ENCODE measurements around the gene ATG101. TPM values are rescaled to one million over a fixed set of nuclear protein-coding genes. Genes with fewer than 3 reads are reported as not detected.

The ATG101 gene
- total RNA-seq, 2 experiments from 2014 or later, result 20.6 to 20.9 TPM

- Mint-ChIP-seq H3K9me3 (no peaks in the 10 kb centered on the region), H3K36me3 (ENCODE audit: low read depth) (peaks cover 5% of the 10 kb centered on the region), H3K4me3 (peak overlapping the region; percentile 93), H3K27ac (peak overlapping the region; percentile 98), H3K27me3 (no peaks in the 10 kb centered on the region), H3K4me1 (ENCODE audit: low read depth) (peaks cover 41% of the 10 kb centered on the region)
- DNase-seq, result no peak
- H3K27me3 ChIP-seq (ENCODE audit: control insufficient read depth in 1 of 2, insufficient read depth in 2 of 2, low read length in 2 of 2), result no peaks in the 10 kb centered on the region
- H3K4me1 ChIP-seq (ENCODE audit: insufficient read depth, low read length), result peaks cover 43% of the 10 kb centered on the region
- no peaks in the 10 kb centered on the region for H3K36me3 ChIP-seq (ENCODE audit: insufficient read depth, low read length)
- no peak for ATAC-seq (ENCODE audit: poor library complexity)
- no peaks in the 10 kb centered on the region for H3K9me3 ChIP-seq (ENCODE audit: control insufficient read depth in 1 of 2, insufficient read depth in 1 of 2, low read length in 2 of 2)
- CTCF ChIA-PET, result no interaction called here
- no peak overlapping the region for H3K4me3 ChIP-seq (ENCODE audit: low read length)
- POLR2A ChIA-PET, result interaction anchor here (1.0 kb wide), 1 partner anchor 16 kb away, joined by 5 read pairs; no protein-coding TSS in a partner anchor
- H3K27ac ChIP-seq (ENCODE audit: low read depth in 1 of 2, low read length in 2 of 2), result no peak overlapping the region
- intact Hi-C loops (cut with DNase I, micrococcal nuclease), result loop anchor here in 1 of 2 experiments (1.0 kb wide), 1 partner anchor 14 kb away; no protein-coding TSS in a partner anchor
- no peak for TF ChIP-seq CTCF (IDR thresholded peaks at IDR 0.05)
Measured at GRCh38 chr12:52049286-52049685, 20.5 kb upstream of the ATG101 start.

- no peaks in the 10 kb centered on the region for H3K9me3 Mint-ChIP-seq
- Histone ChIP-seq H3K36me3 (ENCODE audit: insufficient read depth, low read length) (no peaks in the 10 kb centered on the region), H3K27ac (ENCODE audit: low read depth in 1 of 2, low read length in 2 of 2) (no peak overlapping the region), H3K27me3 (ENCODE audit: control insufficient read depth in 1 of 2, insufficient read depth in 2 of 2, low read length in 2 of 2) (no peaks in the 10 kb centered on the region), H3K4me3 (ENCODE audit: low read length) (no peak overlapping the region), H3K9me3 (ENCODE audit: control insufficient read depth in 1 of 2, insufficient read depth in 1 of 2, low read length in 2 of 2) (no peaks in the 10 kb centered on the region), H3K4me1 (ENCODE audit: insufficient read depth, low read length) (peaks cover 43% of the 10 kb centered on the region)
- DNase-seq, result no peak
- no peak for ATAC-seq (ENCODE audit: poor library complexity)
- H3K4me1 Mint-ChIP-seq (ENCODE audit: low read depth), result peaks cover 41% of the 10 kb centered on the region
- peak overlapping the region; percentile 93 for H3K4me3 Mint-ChIP-seq
- no peaks in the 10 kb centered on the region for H3K27me3 Mint-ChIP-seq
- intact Hi-C loops (cut with DNase I, micrococcal nuclease), result loop anchor here (1.0 to 2.0 kb wide), 2 partner anchors 13 to 14 kb away; no protein-coding TSS in a partner anchor
- TF ChIP-seq CTCF (IDR thresholded peaks at IDR 0.05), result no peak
- H3K27ac Mint-ChIP-seq, result peak overlapping the region; percentile 98
- peaks cover 5% of the 10 kb centered on the region for H3K36me3 Mint-ChIP-seq (ENCODE audit: low read depth)
- ChIA-PET POLR2A (no interaction called here), CTCF (interaction anchor here (3.2 kb wide), 1 partner anchor 24 kb away, joined by 62 read pairs; no protein-coding TSS in a partner anchor)
Measured at GRCh38 chr12:52049688-52050087, 20.1 kb upstream of the ATG101 start.

- H3K27ac ChIP-seq (ENCODE audit: low read depth in 1 of 2, low read length in 2 of 2), result peak overlapping the region; percentile 91 to 98
- H3K4me1 ChIP-seq (ENCODE audit: insufficient read depth, low read length), result peaks cover 43% of the 10 kb centered on the region
- peak overlapping the region; percentile 86 for H3K4me3 ChIP-seq (ENCODE audit: low read length)
- TF ChIP-seq CTCF (IDR thresholded peaks at IDR 0.05), result no peak
- H3K27ac Mint-ChIP-seq, result peak overlapping the region; percentile 98
- no peaks in the 10 kb centered on the region for H3K36me3 ChIP-seq (ENCODE audit: insufficient read depth, low read length)
- intact Hi-C loops (cut with DNase I, micrococcal nuclease), result loop anchor here in 1 of 2 experiments (2.0 kb wide), 1 partner anchor 13 kb away; no protein-coding TSS in a partner anchor
- H3K27me3 ChIP-seq (ENCODE audit: control insufficient read depth in 1 of 2, insufficient read depth in 2 of 2, low read length in 2 of 2), result no peaks in the 10 kb centered on the region
- ChIA-PET POLR2A (interaction anchor here (0.9 to 2.5 kb wide), 8 partner anchors 9 to 44 kb away, joined by 5 to 47 read pairs (median 12); partner anchors contain the start of genes ATG101 and TAMALIN), CTCF (interaction anchor here (1.0 to 3.2 kb wide), 8 partner anchors 11 to 57 kb away, joined by 3 to 62 read pairs (median 7); partner anchors contain the start of gene ATG101)
- peak overlapping the region; percentile 93 for H3K4me3 Mint-ChIP-seq
- no peaks in the 10 kb centered on the region for H3K9me3 Mint-ChIP-seq
- H3K9me3 ChIP-seq (ENCODE audit: control insufficient read depth in 1 of 2, insufficient read depth in 1 of 2, low read length in 2 of 2), result no peaks in the 10 kb centered on the region
- peaks cover 41% of the 10 kb centered on the region for H3K4me1 Mint-ChIP-seq (ENCODE audit: low read depth)
- H3K36me3 Mint-ChIP-seq (ENCODE audit: low read depth), result peaks cover 5% of the 10 kb centered on the region
- ATAC-seq (ENCODE audit: poor library complexity), result no peak
- no peaks in the 10 kb centered on the region for H3K27me3 Mint-ChIP-seq
- DNase-seq, result peak in 3 of 14 experiments; percentile 42 to 78 (median 72)
Measured at GRCh38 chr12:52050116-52050757, 19.5 kb upstream of the ATG101 start.

Data from CD4-positive, alpha-beta T cell (primary cell).